Measurements from ENCODE around the gene PIAS3.

The PIAS3 gene

DNA sequence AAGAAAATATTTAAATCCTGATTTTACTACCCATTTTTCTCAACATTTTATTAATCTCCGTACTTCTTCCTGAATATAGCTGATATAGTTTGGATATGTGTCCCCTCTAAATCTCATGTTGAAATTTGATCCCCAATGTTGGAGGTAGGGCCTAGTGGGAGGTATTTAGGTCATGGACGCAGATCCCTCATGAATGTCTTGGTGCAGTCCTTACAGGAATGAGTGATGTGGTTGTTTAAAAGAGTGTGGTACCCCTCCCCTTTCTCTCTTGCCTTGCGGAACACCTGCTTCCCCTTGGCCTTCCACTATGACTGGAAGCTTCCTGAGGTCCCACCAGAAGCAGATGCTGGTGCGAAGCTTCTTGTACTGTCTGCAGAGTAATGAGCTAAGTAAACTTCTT is 52.5 kb downstream of the PIAS3 start:
- DNase-seq (ENCODE audit: low read depth in 1 of 2, low spot score in 1 of 2), result no peak
- no peak overlapping the region for H3K27ac ChIP-seq (replicated peaks)
- H3K4me3 ChIP-seq (replicated peaks; ENCODE audit: insufficient read depth, low read length), result no peak overlapping the region
- TF ChIP-seq GABPA (IDR thresholded peaks at IDR 0.05; ENCODE audit: low read depth) (no peak), SPI1 (IDR thresholded peaks at IDR 0.05; ENCODE audit: borderline replicate concordance, low read depth) (no peak), CTCF (IDR thresholded peaks at IDR 0.05; ENCODE audit: insufficient read depth, low read length) (no peak)
- TF ChIP-seq, protein P1, sequence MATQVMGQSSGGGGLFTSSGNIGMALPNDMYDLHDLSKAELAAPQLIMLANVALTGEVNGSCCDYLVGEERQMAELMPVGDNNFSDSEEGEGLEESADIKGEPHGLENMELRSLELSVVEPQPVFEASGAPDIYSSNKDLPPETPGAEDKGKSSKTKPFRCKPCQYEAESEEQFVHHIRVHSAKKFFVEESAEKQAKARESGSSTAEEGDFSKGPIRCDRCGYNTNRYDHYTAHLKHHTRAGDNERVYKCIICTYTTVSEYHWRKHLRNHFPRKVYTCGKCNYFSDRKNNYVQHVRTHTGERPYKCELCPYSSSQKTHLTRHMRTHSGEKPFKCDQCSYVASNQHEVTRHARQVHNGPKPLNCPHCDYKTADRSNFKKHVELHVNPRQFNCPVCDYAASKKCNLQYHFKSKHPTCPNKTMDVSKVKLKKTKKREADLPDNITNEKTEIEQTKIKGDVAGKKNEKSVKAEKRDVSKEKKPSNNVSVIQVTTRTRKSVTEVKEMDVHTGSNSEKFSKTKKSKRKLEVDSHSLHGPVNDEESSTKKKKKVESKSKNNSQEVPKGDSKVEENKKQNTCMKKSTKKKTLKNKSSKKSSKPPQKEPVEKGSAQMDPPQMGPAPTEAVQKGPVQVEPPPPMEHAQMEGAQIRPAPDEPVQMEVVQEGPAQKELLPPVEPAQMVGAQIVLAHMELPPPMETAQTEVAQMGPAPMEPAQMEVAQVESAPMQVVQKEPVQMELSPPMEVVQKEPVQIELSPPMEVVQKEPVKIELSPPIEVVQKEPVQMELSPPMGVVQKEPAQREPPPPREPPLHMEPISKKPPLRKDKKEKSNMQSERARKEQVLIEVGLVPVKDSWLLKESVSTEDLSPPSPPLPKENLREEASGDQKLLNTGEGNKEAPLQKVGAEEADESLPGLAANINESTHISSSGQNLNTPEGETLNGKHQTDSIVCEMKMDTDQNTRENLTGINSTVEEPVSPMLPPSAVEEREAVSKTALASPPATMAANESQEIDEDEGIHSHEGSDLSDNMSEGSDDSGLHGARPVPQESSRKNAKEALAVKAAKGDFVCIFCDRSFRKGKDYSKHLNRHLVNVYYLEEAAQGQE (IDR thresholded peaks at IDR 0.05; ENCODE audit: insufficient replicate concordance, low read depth), result no peak
- H3K27me3 ChIP-seq (ENCODE audit: insufficient read depth, poor library complexity, severe bottlenecking), result no peaks in the 10 kb centered on the region

DNA sequence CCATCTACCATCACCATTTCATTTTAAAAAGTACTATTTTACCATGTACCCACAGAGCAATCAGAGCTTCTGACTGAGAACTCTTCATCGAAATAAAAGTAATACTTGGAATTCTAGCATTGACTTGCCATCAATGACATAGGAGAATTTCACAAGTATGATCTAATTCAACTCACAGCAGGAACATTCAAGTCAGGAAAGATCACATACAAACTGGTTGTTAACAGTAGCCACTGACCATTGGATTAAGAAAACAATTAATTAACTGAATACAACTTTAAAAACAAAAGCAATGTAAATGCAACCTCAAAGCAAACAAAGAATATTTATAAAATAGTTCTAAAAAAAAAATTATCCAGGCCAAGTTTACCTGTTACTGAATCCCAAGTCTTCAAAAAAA is 53.8 kb downstream of the PIAS3 start:
- H3K27ac ChIP-seq (replicated peaks), result no peak overlapping the region
- H3K27me3 ChIP-seq (ENCODE audit: insufficient read depth, poor library complexity, severe bottlenecking), result no peaks in the 10 kb centered on the region
- DNase-seq (ENCODE audit: low read depth in 1 of 2, low spot score in 1 of 2), result no peak
- H3K4me3 ChIP-seq (replicated peaks; ENCODE audit: insufficient read depth, low read length), result no peak overlapping the region
- no peak for TF ChIP-seq POLR2AphosphoS5 (IDR thresholded peaks at IDR 0.05; ENCODE audit: low read depth)
- TF ChIP-seq CTCF (IDR thresholded peaks at IDR 0.05; ENCODE audit: insufficient read depth, low read length), result no peak
- TF ChIP-seq, protein P1 (IDR thresholded peaks at IDR 0.05; ENCODE audit: insufficient replicate concordance, low read depth), result no peak
- no peak for TF ChIP-seq SPI1 (IDR thresholded peaks at IDR 0.05; ENCODE audit: borderline replicate concordance, low read depth)
- no peak for TF ChIP-seq GABPA (IDR thresholded peaks at IDR 0.05; ENCODE audit: low read depth)

DNA sequence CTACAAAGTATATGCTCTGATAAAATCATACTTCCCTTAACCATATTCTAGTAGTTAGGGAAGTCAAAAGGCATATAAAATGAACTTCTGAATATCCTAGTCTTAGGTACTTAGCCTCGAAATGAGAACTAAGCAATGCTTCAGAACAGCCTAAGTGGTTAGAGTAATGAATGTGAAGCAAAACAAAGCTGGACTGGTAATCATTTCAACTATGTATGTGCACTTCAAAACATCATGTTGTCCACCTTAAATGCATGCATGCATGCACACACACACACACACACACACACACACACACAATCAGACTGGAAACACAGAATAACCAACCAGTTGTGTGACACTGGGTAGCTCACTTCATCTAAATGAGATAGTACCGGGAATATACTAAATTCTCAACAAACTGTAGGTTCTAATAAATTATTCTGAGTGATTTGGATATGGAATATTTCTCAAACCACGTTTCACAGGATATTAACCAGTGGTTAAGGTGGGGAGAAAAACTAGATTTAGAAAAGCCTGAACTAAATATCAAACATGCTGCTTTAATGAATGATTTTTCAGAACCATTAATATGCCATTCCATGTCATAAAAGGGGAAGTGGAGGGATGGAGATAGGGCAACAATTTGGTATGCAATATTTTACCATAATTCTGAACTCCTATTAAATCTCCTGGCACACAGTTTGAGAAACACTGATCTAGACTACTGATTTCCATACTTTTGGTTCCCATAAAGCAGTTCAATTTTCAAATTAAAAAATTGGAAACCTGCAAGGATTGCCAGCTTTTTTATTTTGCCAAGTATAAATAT is 54.4 kb downstream of the PIAS3 start:
- no peak for DNase-seq (ENCODE audit: low read depth in 1 of 2, low spot score in 1 of 2)
- TF ChIP-seq GABPA (IDR thresholded peaks at IDR 0.05; ENCODE audit: low read depth) (no peak), POLR2AphosphoS5 (IDR thresholded peaks at IDR 0.05; ENCODE audit: low read depth) (no peak), SPI1 (IDR thresholded peaks at IDR 0.05; ENCODE audit: borderline replicate concordance, low read depth) (peak; percentile 62), CTCF (IDR thresholded peaks at IDR 0.05; ENCODE audit: insufficient read depth, low read length) (no peak)
- TF ChIP-seq, protein P1 (IDR thresholded peaks at IDR 0.05; ENCODE audit: insufficient replicate concordance, low read depth), result no peak
- H3K27me3 ChIP-seq (ENCODE audit: insufficient read depth, poor library complexity, severe bottlenecking), result no peaks in the 10 kb centered on the region
- no peak overlapping the region for H3K4me3 ChIP-seq (replicated peaks; ENCODE audit: insufficient read depth, low read length)
- H3K27ac ChIP-seq (replicated peaks), result no peak overlapping the region

Measured in HL-60 (cell line).